Measurements from ENCODE around the gene ADISSP. TPM values are rescaled to one million over a fixed set of nuclear protein-coding genes. Genes with fewer than 3 reads are reported as not detected.

The ADISSP gene
- total and polyA plus RNA-seq, 2 of the 13 experiments (the other 11 are each of a cell fraction or from before 2014, with no cell fraction given), result 38.3 to 90.6 TPM

GRCh38 chr20:3777716-3778629 lies 10.4 kb upstream of the ADISSP start (continued):
- TF ChIP-seq HINFP (CRISPR knock-in tag; IDR thresholded peaks at IDR 0.05; ENCODE audit: low read depth) (no peak), HIC2 (CRISPR knock-in tag; IDR thresholded peaks at IDR 0.05; ENCODE audit: low read depth) (no peak), ZNF251 (CRISPR knock-in tag; IDR thresholded peaks at IDR 0.05) (no peak)

GRCh38 chr20:3777381-3777715 lies 9.8 kb upstream of the ADISSP start:
- ChIA-PET POLR2A (interaction anchor here (1.1 to 3.6 kb wide), 4 partner anchors 9 to 32 kb away, joined by 3 to 48 read pairs (median 4); partner anchors contain the start of genes ADISSP and CENPB), CTCF (ENCODE audit: low intra/inter-chr PET ratio, low total read pairs) (interaction anchor here (1.3 kb wide), 1 partner anchor 9 kb away, joined by 3 read pairs; no protein-coding TSS in a partner anchor)
- Histone ChIP-seq H3K4me3 (replicated peaks in 1 of 3; ENCODE audit: insufficient read depth in 1 of 3, low read depth in 2 of 3, low read length in 3 of 3) (peak overlapping the region; percentile 54 to 79 (median 55); a peak in 4 of 6 replicates), H2AFZ (ENCODE audit: low read length) (no peak overlapping the region), H4K20me1 (ENCODE audit: insufficient read depth, low read length) (no peaks in the 10 kb centered on the region), H3K36me3 (replicated peaks in 1 of 2; ENCODE audit: control insufficient read depth in 1 of 2, insufficient read depth in 2 of 2, low read length in 2 of 2) (no peaks in the 10 kb centered on the region), H3K9me3 (ENCODE audit: low read length) (no peaks in the 10 kb centered on the region), H3K4me1 (ENCODE audit: insufficient read depth, low read length) (peaks cover 44% of the 10 kb centered on the region), H3K9ac (ENCODE audit: insufficient read depth, low read depth, low read length) (no peak overlapping the region), H3K27ac (ENCODE audit: extremely low read length, insufficient read depth, low read length) (no peak overlapping the region), H3K79me2 (ENCODE audit: insufficient read depth, low read length) (no peaks in the 10 kb centered on the region), H3K27me3 (ENCODE audit: control insufficient read depth in 1 of 2, insufficient read depth in 2 of 2, low read length in 2 of 2) (peaks cover 2 to 36% of the 10 kb centered on the region in 2 experiments), H3K4me2 (ENCODE audit: low read depth, low read length) (peak overlapping the region; percentile 96)
- no peak for DNase-seq (ENCODE audit: low spot score)
- in situ Hi-C loops (cut with HindIII; ENCODE audit: extremely low pct_ligation_motif_present, low pct_unique_long_range_greater_than_20kb), result no loop called here
- FAIRE-seq, result no peak
- intact Hi-C loops (cut with micrococcal nuclease; ENCODE audit: unreplicated experiment), result no loop called here
- WGBS (ENCODE audit: low lambda C conversion rate), result 60% methylated on average over 16 of the region's 16 CpGs
- no TSS peak for BruUV-seq (replicated peaks)
- no peak for ATAC-seq
- TF ChIP-seq ZNF891 (CRISPR knock-in tag; IDR thresholded peaks at IDR 0.05), result peak; percentile 5; the same call in 1 of the 2 replicates
- no peak for TF ChIP-seq ZNF329 (CRISPR knock-in tag; IDR thresholded peaks at IDR 0.05; ENCODE audit: low read depth)
- no peak for TF ChIP-seq LCORL (IDR thresholded peaks at IDR 0.05)
- peak; percentile 2; the same call in 1 of the 2 replicates for TF ChIP-seq LCORL (CRISPR knock-in tag; IDR thresholded peaks at IDR 0.05)
- no peak for TF ChIP-seq GZF1 (CRISPR knock-in tag; IDR thresholded peaks at IDR 0.05)
- 0 out of 2 replicates have a peak, but pooled peaks have one; percentile 37 for TF ChIP-seq ZNF431 (CRISPR knock-in tag; IDR thresholded peaks at IDR 0.05; ENCODE audit: borderline replicate concordance, low read depth)
- TF ChIP-seq HOXA7 (CRISPR knock-in tag; IDR thresholded peaks at IDR 0.05), result no peak
- peak; percentile 73; the same call in 1 of the 2 replicates for TF ChIP-seq ZNF224 (CRISPR knock-in tag; IDR thresholded peaks at IDR 0.05)
- TF ChIP-seq ZNF282 (IDR thresholded peaks at IDR 0.05; ENCODE audit: partially characterized antibody), result no peak
- 0 out of 2 replicates have a peak, but pooled peaks have one; percentile 49 for TF ChIP-seq MZF1 (CRISPR knock-in tag; IDR thresholded peaks at IDR 0.05; ENCODE audit: borderline replicate concordance)
- TF ChIP-seq ZXDC (CRISPR knock-in tag; IDR thresholded peaks at IDR 0.05), result no peak
- TF ChIP-seq ZNF782 (CRISPR knock-in tag; IDR thresholded peaks at IDR 0.05; ENCODE audit: borderline replicate concordance), result no peak
- no peak for TF ChIP-seq ZNF563 (CRISPR knock-in tag; IDR thresholded peaks at IDR 0.05)

All from HepG2 (cell line).